ENCODE measurements around the gene SELE. TPM values are rescaled to one million over a fixed set of nuclear protein-coding genes. Genes with fewer than 3 reads are reported as not detected.
"Not testable (repeated sequence)": the region's sequence is repeated elsewhere in the genome, so short reads cannot be mapped to it uniquely, and the experiment has no call there.

SELE gene
- total RNA-seq, 1 experiment from 2014 or later: not detected

DNA sequence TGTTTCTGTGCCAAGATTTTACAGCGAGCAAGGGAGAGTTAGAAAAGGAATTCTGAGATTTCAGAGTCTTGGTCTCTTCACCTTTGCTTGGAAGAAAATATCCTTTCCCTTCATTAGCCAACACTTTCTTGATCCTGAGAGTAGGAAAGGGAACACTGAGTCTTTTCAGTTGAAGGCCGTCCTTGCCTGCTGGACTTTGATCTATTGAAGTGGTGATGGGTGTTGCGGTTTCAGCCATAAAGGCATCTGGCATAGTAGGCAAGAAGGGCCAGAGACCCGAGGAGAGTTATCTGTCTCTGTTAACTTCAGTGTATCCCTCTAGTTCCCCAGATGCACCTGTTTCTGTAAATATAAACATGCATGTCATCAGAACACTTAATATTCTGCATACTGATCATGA is 9.7 kb downstream of the SELE start:
- no peak for DNase-seq (ENCODE audit: extremely low read depth, low read depth)

DNA sequence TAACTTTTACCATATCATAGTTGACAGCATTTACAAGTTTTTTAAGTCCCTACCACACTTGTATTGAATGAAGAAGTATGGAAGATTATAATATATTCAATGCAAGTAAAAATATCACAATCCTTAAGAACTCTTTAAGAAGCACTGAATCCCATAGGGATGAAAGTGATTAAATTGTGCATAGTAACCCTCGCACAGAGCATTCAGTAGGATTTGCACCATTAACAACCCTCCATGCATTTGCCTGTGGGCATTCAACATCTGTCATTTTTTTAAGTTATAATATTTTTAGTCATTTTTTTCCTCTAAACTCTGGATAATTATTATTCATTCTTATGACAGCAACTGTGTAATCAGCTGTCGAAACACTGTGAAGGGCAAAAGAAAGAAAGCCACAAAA is 10.1 kb downstream of the SELE start:
- no peak for DNase-seq (ENCODE audit: extremely low read depth, low read depth)

DNA sequence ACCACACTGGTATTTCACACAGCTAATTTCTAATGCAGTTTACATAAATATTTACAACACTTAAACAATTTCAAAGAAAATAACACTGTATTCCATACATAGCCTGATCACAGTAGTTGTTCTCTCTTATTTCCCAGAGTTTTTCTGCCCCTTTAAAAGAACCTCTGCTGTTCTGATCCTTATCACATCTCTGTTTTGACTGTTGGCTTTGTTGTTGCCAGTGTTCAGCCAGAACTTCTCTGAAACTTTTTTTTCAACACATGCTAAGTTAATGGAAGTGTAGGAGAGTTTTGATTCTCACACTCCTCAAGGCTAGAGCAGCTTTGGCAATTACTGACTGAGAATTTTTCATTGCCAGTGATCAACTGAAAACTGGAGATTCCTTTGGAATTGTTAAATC is 11.1 kb downstream of the SELE start:
- no peak for DNase-seq (ENCODE audit: extremely low read depth, low read depth)

DNA sequence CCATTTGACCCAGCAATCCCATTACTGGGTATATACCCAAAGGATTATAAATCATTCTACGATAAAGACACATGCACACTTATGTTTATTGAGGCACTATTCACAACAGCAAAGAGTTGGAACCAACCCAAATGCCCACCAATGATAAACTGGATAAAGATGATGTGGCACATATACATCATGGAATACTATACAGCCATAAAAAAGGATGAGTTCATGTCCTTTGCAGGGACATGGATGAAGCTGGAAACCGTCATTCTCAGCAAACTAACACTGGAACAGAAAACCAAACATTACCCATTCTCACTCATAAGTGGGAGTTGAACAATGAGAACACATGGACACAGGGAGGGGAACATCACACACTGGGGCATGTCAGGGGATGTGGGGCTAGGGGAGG is 18.8 kb downstream of the SELE start:
- DNase-seq (ENCODE audit: extremely low read depth, low read depth): not testable (repeated sequence)

DNA sequence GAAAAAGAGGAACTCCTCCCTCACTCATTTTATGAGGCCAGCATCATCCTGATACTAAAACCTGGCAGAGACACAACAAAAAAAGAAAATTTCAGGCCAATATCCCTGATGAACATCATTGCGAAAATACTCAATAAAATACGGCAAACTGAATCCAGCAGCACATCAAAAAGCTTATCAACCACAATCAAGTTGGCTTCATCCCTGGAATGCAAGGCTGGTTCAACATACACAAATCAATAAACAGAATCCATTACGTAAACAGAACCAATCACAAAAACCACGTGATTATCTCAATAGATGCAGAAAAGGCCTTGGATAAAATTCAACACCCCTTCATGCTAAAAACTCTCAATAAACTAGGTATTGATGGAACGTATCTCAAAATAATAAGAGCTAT is 20.8 kb downstream of the SELE start:
- DNase-seq (ENCODE audit: extremely low read depth, low read depth): not testable (repeated sequence)

DNA sequence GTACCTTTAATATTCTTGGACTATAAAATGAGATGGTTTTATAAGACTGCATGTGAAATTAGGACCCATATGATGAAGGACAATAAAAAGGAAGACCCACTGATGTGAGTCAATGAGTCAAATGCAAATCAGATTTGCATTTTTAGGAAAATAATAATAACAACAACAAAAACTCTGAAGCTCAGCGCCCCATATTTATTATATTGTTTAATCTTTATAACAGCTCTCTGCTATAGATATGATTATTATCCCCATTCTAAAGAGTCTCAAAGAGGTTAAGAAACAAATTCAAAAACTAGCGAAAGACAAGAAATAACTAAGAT is 21.6 kb downstream of the SELE start:
- DNase-seq (ENCODE audit: extremely low read depth, low read depth): no peak

DNA sequence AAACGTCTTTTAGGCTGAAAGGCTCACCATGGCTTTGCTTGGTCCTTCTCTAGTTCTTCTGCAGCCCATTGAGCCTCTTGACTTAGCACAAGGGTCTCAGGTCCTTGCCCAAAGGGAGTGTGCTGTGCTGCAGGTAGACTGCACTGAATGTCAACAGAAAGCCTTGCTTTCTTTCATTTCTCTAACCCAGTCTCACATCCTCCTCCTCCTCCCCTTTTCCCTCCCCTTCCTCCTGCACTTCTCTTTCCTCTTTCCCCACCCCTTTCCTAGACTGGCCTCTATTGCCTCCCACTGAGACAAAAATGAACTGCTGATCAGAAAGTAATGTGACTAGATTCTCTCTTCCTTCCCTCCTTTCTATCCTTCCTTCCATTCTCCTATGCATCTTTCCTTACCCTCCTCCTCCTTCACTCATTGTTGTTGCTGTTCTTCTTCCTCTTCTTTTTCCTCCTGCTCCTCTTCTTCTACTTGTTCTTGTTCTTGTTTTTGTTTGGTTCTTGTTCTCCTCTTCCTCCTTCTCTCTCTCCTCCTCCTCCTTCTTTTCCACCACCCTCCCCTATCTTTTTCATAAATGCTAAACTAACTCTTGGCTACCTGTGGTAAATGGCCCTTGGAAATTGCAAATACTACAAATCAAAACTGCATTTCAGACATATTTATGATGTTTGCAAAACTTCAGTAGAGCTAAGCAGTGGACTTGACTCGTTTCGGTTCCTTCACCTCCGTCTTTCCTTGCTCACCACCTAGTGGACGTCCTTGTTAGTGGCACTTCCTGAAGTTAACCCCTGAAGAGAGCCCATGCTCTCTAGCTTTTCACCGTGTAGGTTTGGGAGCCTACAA is 22.2 kb downstream of the SELE start, which contains the start of gene SELL:
Gene SELL, minus strand, starts transcription at position 152 of the 840 bp plus-strand sequence. Its CDS starts 122 bp downstream, at position 30.
- peak; percentile 71 for DNase-seq (ENCODE audit: extremely low read depth, low read depth)

DNA sequence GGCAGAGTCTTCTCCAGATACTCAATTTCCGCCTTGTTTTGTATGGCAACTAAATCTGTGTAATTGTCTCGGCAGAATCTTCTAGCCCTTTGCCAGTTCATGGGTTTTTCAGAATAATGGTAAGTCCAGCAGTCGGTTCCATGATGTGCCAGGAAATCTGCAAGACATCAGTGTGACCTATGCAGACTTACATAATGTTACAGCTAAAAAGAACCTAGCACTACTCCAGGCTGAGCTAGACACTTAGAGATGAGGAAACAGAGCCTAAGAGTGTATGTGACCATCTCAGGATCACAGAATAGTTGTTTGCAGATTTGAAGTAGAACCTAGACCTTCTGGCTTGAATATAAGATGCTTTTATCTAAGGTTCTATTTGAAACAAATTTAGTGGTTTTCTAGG is 25.2 kb downstream of the SELE start:
- DNase-seq (ENCODE audit: extremely low read depth, low read depth): no peak

DNA sequence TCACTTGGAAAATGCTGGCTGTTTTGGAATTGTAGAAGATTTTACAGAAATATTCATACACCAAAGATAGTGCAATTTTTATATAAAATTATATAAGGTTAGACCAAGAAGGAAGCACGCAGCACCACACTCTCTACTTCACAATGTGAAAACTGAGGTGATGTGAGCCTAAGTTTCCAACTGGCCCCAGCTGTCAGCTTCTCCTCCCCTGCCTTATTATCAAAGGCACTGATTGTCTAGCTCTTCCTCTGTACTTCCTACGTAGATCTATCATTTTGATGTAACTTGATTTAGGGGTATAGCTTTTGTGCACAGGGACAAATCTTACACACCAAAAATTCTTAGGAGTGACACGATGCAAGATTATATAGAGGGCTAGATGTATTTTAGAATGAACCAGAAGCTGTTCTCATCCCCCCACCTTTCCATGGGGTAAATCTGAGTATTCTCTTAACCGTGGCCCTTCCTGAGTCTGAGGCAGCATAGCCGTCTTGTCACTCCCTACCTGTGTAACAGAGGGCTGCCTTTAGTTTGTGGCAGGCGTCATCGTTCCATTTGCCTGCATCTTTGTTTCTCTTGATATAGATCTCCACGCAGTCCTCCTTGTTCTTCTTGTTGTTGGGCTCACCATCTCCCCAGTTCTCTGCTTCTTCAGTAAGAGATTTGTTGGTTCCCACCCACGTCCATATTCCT is 25.8 kb downstream of the SELE start:
- no peak for DNase-seq (ENCODE audit: extremely low read depth, low read depth)

DNA sequence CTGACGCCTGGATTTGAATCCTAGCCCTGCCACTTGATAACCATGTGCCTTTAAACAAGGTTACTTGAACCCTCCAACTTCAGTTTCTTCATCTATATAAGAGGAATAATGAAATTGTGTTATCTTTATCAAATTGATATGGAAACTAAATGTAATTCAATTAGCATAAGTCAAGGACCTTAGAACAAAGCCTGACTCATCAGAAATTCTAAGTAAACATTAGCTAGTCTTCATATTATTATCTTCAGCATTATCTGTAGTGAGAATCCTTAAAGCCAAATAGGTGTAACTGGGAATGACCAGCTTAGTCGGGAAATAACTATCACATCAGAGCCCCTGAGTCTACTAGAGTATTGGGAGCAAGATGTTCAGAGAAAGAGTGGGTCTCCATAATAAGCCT is 29.1 kb downstream of the SELE start:
- DNase-seq (ENCODE audit: extremely low read depth, low read depth): no peak

DNA sequence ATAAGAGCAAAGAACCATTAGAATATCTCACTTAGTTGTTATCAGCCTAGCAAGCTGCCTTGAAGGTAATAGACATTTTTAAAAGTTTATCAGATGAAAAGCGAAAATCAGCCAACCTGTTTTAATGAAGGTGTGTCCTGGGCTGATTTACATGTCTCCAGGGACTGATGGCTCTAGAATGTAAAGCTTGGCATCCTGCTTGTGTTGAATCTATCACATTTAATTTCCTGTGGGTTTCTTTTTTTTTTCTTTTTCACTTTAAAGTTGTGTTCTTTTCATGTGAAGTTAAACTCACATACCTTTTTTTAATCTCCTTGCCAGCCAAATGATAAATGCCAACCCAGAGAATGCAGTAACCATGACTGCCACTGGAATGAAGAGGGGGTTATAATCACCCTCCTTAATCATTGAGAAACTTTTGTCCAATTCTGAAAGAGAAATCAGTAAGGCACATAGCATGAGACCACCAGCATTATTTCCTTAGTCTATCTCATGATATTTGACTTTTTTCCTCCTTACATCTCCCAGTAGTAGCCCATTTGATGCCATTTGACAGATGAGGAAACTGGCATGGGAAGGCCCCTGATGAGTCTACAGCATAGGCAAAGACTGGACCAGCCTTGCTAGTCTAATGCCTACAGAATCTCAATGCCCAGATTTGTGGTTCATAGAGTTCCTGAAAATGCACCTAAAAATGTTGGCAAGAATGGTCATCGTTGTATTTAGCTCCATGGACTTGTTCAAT is 32.4 kb downstream of the SELE start:
- no peak for DNase-seq (ENCODE audit: extremely low read depth, low read depth)

DNA sequence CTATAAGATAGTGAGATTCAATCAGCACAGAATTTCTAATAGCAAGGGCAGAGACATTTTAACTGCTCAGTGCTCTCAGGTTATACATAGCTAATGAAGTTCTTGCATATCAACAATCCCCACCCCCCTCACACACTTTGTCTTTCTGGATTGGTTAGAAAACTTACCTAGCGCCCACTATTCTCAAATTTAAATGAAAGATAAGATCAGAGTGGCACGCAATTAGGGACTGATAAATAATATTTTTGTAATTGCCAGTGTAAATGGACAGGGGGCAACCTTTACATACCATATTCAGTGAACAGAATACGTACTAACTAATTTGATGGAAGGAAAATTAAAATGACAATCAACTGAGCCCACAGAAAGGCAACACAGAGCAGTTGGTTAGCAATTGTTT is 34.2 kb downstream of the SELE start:
- no peak for DNase-seq (ENCODE audit: extremely low read depth, low read depth)

DNA sequence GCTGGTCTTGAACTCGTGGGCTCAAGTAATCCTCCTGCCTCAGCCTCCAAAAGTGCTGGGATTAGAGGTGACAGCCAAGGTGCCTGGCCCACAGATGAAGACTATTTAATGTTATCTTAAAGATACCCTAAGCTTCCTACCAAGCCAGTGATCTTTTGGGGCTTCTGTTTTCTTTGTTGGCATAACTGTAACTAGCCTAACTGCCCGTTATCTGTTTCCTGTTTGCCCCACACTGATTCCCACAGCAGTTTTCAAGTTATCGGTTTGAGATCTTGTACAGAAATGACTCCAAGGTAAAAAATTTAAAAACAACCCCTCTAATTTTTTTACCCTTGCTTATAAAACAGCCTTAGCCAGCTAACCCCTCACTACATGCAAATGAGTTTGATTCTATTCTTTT is 34.9 kb downstream of the SELE start:
- no peak for DNase-seq (ENCODE audit: extremely low read depth, low read depth)

DNA sequence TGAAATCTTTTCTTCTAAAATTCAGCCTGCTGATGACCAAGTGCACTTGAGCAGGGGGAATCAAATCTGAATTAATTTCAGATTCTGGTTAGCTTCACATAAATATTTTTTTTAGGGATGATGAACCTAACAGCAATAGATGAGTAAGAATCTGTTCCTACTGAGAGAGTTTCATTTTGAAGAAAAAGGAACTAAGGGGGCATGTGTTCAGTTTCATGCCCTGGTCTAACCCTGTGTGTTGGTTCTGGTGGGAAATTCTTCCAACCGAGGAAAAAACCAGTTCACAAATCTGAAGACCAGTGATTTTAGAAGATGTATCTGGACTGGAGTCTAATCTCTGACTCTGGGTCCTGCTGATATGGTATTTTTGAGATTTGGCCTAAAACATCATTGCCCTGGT is 36.1 kb downstream of the SELE start:
- no peak for DNase-seq (ENCODE audit: extremely low read depth, low read depth)

DNA sequence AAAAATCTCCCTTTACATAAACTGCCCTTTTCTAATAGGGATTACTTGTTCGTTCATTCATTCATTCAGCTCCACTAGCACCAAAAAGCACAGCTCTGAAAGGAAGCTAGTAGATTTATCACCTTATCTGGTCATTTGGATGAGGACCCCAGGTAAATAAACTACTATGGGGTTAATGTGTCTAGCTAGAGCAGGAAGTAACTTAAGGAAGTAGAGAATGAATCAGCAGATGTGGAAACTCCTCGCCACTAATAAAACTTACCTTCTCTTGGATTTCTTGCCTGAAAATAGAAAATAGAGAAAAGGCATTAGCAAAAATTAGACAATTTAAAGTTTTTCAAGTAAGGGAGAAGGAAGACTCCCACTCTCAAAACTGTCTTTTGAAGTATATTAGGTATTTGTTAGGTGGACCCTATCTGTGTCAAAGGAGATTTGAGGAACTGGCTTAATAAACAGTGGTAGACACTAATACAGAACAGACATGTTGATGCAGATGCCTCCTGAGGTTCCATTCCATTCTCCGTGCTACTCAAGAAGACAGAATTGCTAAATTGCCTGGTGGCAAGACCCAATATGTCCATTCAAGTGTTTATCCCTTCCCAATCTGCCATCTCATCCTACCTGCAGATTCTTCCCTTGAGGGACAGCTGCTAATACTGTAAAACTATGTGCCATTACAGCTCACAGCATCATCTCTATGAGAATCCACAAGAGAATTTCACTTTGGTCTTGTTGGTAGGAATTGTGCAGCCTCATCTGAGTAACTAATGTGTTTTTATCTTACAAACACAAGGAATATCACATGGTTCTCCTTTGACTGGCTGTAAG is 37.4 kb downstream of the SELE start:
- no peak for DNase-seq (ENCODE audit: extremely low read depth, low read depth)

DNA sequence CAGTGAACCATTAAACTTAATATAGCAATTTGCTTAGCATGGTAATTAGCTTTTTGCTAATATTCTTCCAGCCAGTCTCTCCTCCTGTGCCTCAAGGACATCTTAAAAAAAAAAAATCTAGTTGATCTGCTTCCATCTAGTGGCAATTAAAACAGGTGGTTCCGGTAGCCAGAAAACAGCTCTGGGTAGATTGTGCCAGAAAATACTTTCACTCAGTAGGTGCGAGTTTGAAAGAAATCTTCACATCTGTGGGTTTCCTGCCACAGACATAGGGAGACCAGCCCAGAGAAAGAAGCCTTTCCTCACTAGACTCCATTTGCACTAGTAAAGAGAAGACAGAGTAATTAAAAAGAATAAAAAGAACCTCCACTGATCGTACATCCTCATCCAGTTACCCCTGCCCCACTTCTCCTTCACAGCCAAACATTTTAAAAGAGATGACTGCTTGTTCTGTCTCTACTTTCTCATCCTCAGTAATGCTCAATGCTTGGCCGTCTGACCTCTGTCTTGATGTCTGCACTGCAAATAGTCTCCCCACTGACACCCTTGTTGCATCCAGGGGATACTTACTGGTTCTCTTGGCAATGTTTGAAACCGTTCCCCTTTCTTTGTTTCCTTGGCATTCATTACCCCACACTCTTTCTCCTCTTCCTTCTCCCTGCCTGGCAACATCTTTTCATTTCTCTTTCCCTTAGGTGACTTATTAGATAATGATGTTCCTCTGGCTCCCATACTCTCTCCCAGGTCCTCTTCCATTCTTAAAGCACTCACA is 39.4 kb downstream of the SELE start:
- DNase-seq (ENCODE audit: extremely low read depth, low read depth): no peak

DNA sequence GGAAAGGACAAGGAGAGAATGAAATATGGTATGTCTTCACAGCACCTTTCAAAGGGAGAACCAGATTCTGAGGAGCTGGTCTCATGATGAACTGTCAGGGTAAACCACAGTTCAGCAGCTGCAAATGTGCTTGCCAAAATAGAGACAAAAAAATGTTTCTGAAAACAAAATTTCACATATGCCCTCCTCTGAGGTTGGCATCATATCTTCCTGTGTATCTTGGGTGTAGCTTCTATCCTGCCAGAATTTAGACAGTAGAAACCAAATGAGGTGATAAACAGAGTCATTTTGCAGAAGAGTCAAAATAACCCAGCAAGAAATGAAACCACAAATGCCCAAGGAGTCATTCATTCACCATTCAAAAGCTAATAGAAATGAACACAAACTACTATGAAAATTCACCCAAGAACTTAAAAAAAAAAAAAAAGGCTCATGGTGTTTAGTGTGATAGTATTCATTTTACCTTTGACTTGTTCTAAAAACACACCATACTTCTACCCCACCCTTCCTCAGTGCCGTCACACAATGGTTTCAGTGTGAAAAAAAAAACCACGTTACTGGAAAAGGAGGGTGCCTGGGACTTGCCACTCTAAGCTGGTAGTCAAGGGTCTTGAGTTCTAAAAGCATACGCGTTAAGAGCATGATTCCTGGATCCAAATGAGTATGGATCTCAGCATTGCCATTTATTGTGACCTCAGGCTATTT is 41.0 kb downstream of the SELE start:
- no peak for DNase-seq (ENCODE audit: extremely low read depth, low read depth)

DNA sequence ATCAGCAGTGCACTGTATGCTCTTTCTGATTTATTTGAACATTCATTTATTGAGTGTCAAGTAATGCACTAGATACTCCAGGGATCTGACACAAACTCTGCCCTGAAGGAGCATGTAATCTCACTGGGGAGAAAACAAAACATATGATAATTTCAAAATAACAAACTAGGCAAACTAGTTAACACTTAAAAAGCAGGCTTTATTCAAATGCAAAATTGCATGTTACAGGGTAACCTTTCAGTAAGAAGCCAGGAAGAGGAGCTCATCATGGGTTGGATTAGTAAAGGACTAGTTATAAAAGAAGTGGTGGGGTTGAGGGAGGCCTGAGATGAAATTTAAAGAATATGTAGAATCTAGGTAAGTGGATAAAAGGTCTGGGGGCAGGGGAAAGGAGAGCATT is 43.4 kb downstream of the SELE start:
- DNase-seq (ENCODE audit: extremely low read depth, low read depth): no peak

DNA sequence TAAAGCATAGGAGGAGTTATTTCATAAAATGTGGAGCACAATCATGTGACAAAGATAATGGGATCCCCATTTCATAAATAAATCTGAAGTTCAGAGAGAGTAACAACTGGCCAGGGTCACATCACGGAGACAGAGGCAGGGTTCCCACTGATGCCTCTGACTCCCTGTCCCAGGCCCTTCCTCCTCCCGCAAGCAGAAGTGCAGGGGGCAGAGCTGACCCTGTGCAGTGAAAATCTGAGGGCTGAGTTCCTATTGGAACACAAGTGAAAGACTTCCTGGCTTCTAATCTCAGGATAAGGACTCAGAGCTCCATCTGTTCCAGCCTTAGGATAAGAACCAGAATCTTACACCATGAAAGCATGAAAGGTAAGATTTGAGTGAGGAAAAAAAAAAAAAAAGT is 44.5 kb downstream of the SELE start:
- DNase-seq (ENCODE audit: extremely low read depth, low read depth): no peak

All from NCI-H460 (cell line).